ENCODE measurements around the gene JADE1.

The JADE1 gene

DNA sequence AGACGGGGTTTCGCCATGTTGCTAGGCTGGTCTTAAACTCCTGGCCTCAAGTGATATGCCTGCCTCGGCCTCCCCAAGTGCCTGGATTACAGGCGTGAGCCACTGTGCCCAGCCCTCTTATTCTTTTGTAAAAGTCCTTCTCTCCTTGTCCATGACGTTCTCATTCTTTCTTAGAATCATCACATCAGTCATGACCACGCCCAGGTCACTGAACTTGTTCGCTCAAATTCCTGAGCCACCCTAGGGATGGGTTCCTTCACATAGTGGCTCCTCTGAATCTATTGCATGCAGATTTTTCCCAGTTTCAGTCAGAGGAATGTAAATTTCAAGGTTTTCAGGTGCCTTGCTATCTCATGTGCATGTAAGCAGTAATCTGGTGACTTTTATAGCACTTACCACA is 15.7 kb downstream of the JADE1 start:
- WGBS (ENCODE audit: insufficient coverage, insufficient read length): no CpG with 5 or more reads among the region's 7 CpGs
- H3K27me3 ChIP-seq (ENCODE audit: control insufficient read depth, insufficient read depth, low read length): no peaks in the 10 kb centered on the region
- H3K9me3 ChIP-seq (ENCODE audit: control insufficient read depth, insufficient read depth, low read length): no peaks in the 10 kb centered on the region
- no peak for DNase-seq (ENCODE audit: low read depth, low spot score)
- no peak overlapping the region for H3K27ac ChIP-seq (ENCODE audit: low read length)
- no peak overlapping the region for H3K4me3 ChIP-seq (ENCODE audit: low read length)
- H3K4me1 ChIP-seq (ENCODE audit: control insufficient read depth, insufficient read depth, low read length): peaks cover 9% of the 10 kb centered on the region; the same call in 1 of the 2 replicates
- no peaks in the 10 kb centered on the region for H3K36me3 ChIP-seq (ENCODE audit: control insufficient read depth, insufficient read depth, low read length)

DNA sequence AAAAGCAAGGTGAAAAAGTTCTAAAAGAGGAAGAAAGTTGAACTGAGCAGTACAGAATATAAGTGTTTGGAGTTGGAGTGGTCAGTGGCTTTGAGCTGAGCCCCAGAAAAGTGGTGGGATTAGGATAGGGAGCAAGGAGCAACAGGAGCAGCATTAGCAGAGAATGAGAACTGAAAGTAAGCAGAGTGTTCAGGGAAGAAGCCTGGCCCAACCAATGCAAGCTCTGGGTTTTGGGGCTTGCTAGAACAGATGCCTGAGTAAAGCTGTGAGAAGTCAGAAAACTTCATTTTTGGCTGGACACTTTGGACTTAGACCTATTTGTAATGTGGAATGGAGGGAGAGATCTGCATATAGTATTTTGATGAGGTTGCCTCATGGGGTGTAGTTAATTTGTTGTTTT is 17.8 kb downstream of the JADE1 start:
- H3K27ac ChIP-seq (ENCODE audit: low read length): no peak overlapping the region
- H3K4me3 ChIP-seq (ENCODE audit: low read length): no peak overlapping the region
- peaks cover 15% of the 10 kb centered on the region; the same call in 1 of the 2 replicates for H3K4me1 ChIP-seq (ENCODE audit: control insufficient read depth, insufficient read depth, low read length)

DNA sequence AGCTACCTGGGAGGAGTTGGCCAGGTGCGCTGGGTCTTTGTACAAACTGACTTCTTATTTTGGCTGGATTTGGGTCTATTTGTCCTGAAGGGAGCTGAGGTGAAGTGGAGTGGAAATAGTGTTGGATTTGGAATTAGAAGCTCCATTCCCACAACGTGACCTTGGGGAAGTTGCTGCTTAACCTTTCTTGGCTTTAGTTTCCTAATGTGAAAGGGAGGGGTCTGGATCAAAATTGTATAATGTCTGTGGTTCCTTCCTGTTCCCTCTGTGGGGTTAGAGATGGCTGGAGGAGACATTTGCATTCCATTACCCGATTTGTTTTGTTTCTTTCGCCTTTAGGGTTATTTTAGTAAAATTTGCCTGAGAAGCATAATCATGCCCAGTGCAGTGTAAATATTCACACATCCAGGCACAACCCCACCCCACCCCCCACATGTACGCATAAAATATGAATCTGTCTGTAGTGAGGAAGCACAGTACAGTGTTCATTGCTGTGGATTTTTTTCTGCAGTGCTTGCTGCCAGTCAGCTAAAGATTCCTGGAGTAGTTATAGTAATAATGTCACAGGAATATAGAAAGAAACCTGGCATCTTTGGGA is 21.5 kb downstream of the JADE1 start:
- Histone ChIP-seq H3K27me3 (ENCODE audit: control insufficient read depth, insufficient read depth, low read length) (no peaks in the 10 kb centered on the region), H3K4me1 (ENCODE audit: control insufficient read depth, insufficient read depth, low read length) (peaks cover 13% of the 10 kb centered on the region; the same call in 1 of the 2 replicates), H3K36me3 (ENCODE audit: control insufficient read depth, insufficient read depth, low read length) (peaks cover 19% of the 10 kb centered on the region; the same call in 1 of the 2 replicates), H3K27ac (ENCODE audit: low read length) (no peak overlapping the region), H3K9me3 (ENCODE audit: control insufficient read depth, insufficient read depth, low read length) (no peaks in the 10 kb centered on the region), H3K4me3 (ENCODE audit: low read length) (no peak overlapping the region)
- DNase-seq (ENCODE audit: low read depth, low spot score): no peak
- no CpG with 5 or more reads among the region's 5 CpGs for WGBS (ENCODE audit: insufficient coverage, insufficient read length)

More for the DNA sequence above, 17.8 kb downstream of the JADE1 start:
- Histone ChIP-seq H3K9me3 (ENCODE audit: control insufficient read depth, insufficient read depth, low read length) (no peaks in the 10 kb centered on the region), H3K36me3 (ENCODE audit: control insufficient read depth, insufficient read depth, low read length) (peaks cover 4% of the 10 kb centered on the region; the same call in 1 of the 2 replicates), H3K27me3 (ENCODE audit: control insufficient read depth, insufficient read depth, low read length) (no peaks in the 10 kb centered on the region)
- no peak for DNase-seq (ENCODE audit: low read depth, low spot score)

GRCh38 chr4:128831531-128832242 is 22.2 kb downstream of the JADE1 start:
- H3K36me3 ChIP-seq (ENCODE audit: control insufficient read depth, insufficient read depth, low read length): peaks cover 19% of the 10 kb centered on the region; the same call in 1 of the 2 replicates
- DNase-seq (ENCODE audit: low read depth, low spot score): no peak
- H3K9me3 ChIP-seq (ENCODE audit: control insufficient read depth, insufficient read depth, low read length): no peaks in the 10 kb centered on the region
- no CpG with 5 or more reads among the region's 8 CpGs for WGBS (ENCODE audit: insufficient coverage, insufficient read length)
- no peak overlapping the region for H3K4me3 ChIP-seq (ENCODE audit: low read length)
- H3K4me1 ChIP-seq (ENCODE audit: control insufficient read depth, insufficient read depth, low read length): peaks cover 13% of the 10 kb centered on the region; the same call in 1 of the 2 replicates
- H3K27ac ChIP-seq (ENCODE audit: low read length): no peak overlapping the region
- H3K27me3 ChIP-seq (ENCODE audit: control insufficient read depth, insufficient read depth, low read length): no peaks in the 10 kb centered on the region

GRCh38 chr4:128832243-128832625 is 22.7 kb downstream of the JADE1 start:
- no peak for DNase-seq (ENCODE audit: low read depth, low spot score)
- H3K9me3 ChIP-seq (ENCODE audit: control insufficient read depth, insufficient read depth, low read length): no peaks in the 10 kb centered on the region
- no CpG with 5 or more reads among the region's 2 CpGs for WGBS (ENCODE audit: insufficient coverage, insufficient read length)
- no peak overlapping the region for H3K4me3 ChIP-seq (ENCODE audit: low read length)
- peaks cover 21% of the 10 kb centered on the region; the same call in 1 of the 2 replicates for H3K36me3 ChIP-seq (ENCODE audit: control insufficient read depth, insufficient read depth, low read length)
- H3K27me3 ChIP-seq (ENCODE audit: control insufficient read depth, insufficient read depth, low read length): no peaks in the 10 kb centered on the region
- H3K4me1 ChIP-seq (ENCODE audit: control insufficient read depth, insufficient read depth, low read length): peaks cover 14% of the 10 kb centered on the region; the same call in 1 of the 2 replicates
- H3K27ac ChIP-seq (ENCODE audit: low read length): no peak overlapping the region

GRCh38 chr4:128835498-128836222 is 26.2 kb downstream of the JADE1 start:
- peaks cover 5% of the 10 kb centered on the region; the same call in 1 of the 2 replicates for H3K4me1 ChIP-seq (ENCODE audit: control insufficient read depth, insufficient read depth, low read length)
- peaks cover 21% of the 10 kb centered on the region; the same call in 1 of the 2 replicates for H3K36me3 ChIP-seq (ENCODE audit: control insufficient read depth, insufficient read depth, low read length)
- no peak for DNase-seq (ENCODE audit: low read depth, low spot score)
- no CpG with 5 or more reads among the region's 8 CpGs for WGBS (ENCODE audit: insufficient coverage, insufficient read length)
- no peak overlapping the region for H3K4me3 ChIP-seq (ENCODE audit: low read length)
- H3K27ac ChIP-seq (ENCODE audit: low read length): no peak overlapping the region
- no peaks in the 10 kb centered on the region for H3K27me3 ChIP-seq (ENCODE audit: control insufficient read depth, insufficient read depth, low read length)
- H3K9me3 ChIP-seq (ENCODE audit: control insufficient read depth, insufficient read depth, low read length): no peaks in the 10 kb centered on the region

GRCh38 chr4:128837198-128837597 is 27.7 kb downstream of the JADE1 start:
- Histone ChIP-seq H3K36me3 (ENCODE audit: control insufficient read depth, insufficient read depth, low read length) (peaks cover 20% of the 10 kb centered on the region; the same call in 1 of the 2 replicates), H3K27ac (ENCODE audit: low read length) (no peak overlapping the region)
- WGBS (ENCODE audit: insufficient coverage, insufficient read length): no CpG with 5 or more reads among the region's 2 CpGs

DNA sequence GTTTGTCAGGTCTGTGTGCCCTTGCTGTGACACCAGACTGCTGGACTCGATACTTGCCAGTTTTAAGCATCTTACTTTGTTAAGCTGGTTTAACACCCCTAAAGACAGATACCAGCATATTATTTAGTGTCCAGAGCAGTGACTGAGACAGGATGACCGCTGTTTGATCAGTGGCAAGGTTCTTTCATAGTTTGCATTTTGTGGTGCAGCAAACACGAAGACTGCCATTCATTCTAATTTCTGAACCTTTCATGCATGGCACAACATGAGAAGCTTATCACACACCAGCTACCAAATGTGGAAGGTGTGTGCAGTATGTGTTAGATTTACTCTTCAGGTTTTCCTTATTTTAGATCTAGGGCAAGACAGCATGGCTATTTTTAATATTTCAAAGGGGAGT is 28.2 kb downstream of the JADE1 start:
- peaks cover 1% of the 10 kb centered on the region; the same call in 1 of the 2 replicates for H3K4me1 ChIP-seq (ENCODE audit: control insufficient read depth, insufficient read depth, low read length)

More at GRCh38 chr4:128837198-128837597, 27.7 kb downstream of the JADE1 start:
- no peak overlapping the region for H3K4me3 ChIP-seq (ENCODE audit: low read length)
- no peaks in the 10 kb centered on the region for H3K9me3 ChIP-seq (ENCODE audit: control insufficient read depth, insufficient read depth, low read length)
- no peak for DNase-seq (ENCODE audit: low read depth, low spot score)
- H3K4me1 ChIP-seq (ENCODE audit: control insufficient read depth, insufficient read depth, low read length): peaks cover 1% of the 10 kb centered on the region; the same call in 1 of the 2 replicates
- H3K27me3 ChIP-seq (ENCODE audit: control insufficient read depth, insufficient read depth, low read length): no peaks in the 10 kb centered on the region

DNA sequence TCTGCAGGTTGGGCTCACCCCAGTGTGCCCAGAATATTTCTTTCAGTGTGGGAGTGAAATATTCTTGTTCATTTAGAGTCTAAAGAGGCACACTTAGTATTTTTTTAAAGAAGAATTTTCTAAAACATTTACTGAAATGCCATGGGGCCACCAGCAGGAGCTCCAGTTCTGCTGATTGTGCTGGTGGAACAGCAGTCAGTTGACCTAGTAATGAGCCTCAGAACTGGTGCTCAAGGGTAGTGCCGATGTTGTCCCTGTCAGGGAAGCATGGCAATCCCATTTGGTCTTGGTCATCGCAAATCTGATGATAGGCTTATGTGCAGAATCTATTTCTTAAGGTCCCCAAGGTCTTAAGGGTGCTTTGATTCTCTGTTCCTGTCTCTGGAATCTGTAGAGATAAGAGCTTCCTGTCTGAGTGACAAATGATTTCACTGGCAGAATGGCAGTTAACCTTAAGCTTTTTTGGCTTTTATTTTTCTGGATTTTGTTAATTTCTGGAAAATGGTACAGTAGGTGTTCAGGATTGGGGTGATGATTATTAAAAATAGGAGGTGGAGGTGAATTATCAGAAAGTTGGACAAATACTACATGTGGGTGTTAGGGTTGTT is 31.3 kb downstream of the JADE1 start:
- DNase-seq (ENCODE audit: low read depth, low spot score): no peak
- no CpG with 5 or more reads among the region's 2 CpGs for WGBS (ENCODE audit: insufficient coverage, insufficient read length)
- Histone ChIP-seq H3K4me1 (ENCODE audit: control insufficient read depth, insufficient read depth, low read length) (peaks cover 1% of the 10 kb centered on the region; the same call in 1 of the 2 replicates), H3K36me3 (ENCODE audit: control insufficient read depth, insufficient read depth, low read length) (peaks cover 30% of the 10 kb centered on the region; the same call in 1 of the 2 replicates), H3K27ac (ENCODE audit: low read length) (no peak overlapping the region), H3K27me3 (ENCODE audit: control insufficient read depth, insufficient read depth, low read length) (no peaks in the 10 kb centered on the region), H3K9me3 (ENCODE audit: control insufficient read depth, insufficient read depth, low read length) (no peaks in the 10 kb centered on the region), H3K4me3 (ENCODE audit: low read length) (no peak overlapping the region)

More for the DNA sequence above, 28.2 kb downstream of the JADE1 start:
- Histone ChIP-seq H3K27me3 (ENCODE audit: control insufficient read depth, insufficient read depth, low read length) (no peaks in the 10 kb centered on the region), H3K36me3 (ENCODE audit: control insufficient read depth, insufficient read depth, low read length) (peaks cover 21% of the 10 kb centered on the region; the same call in 1 of the 2 replicates), H3K4me3 (ENCODE audit: low read length) (no peak overlapping the region), H3K9me3 (ENCODE audit: control insufficient read depth, insufficient read depth, low read length) (no peaks in the 10 kb centered on the region), H3K27ac (ENCODE audit: low read length) (no peak overlapping the region)
- WGBS (ENCODE audit: insufficient coverage, insufficient read length): no CpG with 5 or more reads among the region's 3 CpGs
- DNase-seq (ENCODE audit: low read depth, low spot score): no peak

DNA sequence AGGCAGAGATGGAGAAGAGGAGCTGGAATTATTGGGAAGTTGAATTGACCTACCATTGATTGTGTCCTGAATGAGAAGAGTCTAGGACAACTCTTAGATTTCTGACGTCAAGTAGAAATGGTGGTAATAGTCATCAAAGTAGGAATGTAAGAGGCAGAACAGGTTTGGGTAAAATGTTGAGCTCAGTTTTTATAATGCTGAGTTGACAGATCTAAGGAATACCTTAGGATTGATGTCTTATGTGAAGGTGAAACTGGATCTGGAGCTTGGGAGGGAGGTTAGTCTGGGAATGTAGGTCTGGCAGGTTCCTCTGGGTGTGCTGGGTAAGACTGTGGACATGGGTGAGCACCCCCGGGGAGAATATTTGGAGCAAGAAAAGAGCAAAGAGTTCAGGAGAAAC is 31.9 kb downstream of the JADE1 start:
- H3K27me3 ChIP-seq (ENCODE audit: control insufficient read depth, insufficient read depth, low read length): no peaks in the 10 kb centered on the region
- DNase-seq (ENCODE audit: low read depth, low spot score): no peak
- H3K9me3 ChIP-seq (ENCODE audit: control insufficient read depth, insufficient read depth, low read length): no peaks in the 10 kb centered on the region
- WGBS (ENCODE audit: insufficient coverage, insufficient read length): no CpG with 5 or more reads among the region's 2 CpGs
- H3K27ac ChIP-seq (ENCODE audit: low read length): no peak overlapping the region
- peaks cover 1% of the 10 kb centered on the region; the same call in 1 of the 2 replicates for H3K4me1 ChIP-seq (ENCODE audit: control insufficient read depth, insufficient read depth, low read length)
- H3K36me3 ChIP-seq (ENCODE audit: control insufficient read depth, insufficient read depth, low read length): peaks cover 33% of the 10 kb centered on the region
- H3K4me3 ChIP-seq (ENCODE audit: low read length): no peak overlapping the region
